ENCODE results near the gene HSP90AA1. TPM values are rescaled to one million over a fixed set of nuclear protein-coding genes. Genes with fewer than 3 reads are reported as not detected.

The HSP90AA1 gene
- total and polyA plus RNA-seq, 2 donors (not counting 1 experiment from before 2014, with no cell fraction given), result 190 to 222 TPM

DNA sequence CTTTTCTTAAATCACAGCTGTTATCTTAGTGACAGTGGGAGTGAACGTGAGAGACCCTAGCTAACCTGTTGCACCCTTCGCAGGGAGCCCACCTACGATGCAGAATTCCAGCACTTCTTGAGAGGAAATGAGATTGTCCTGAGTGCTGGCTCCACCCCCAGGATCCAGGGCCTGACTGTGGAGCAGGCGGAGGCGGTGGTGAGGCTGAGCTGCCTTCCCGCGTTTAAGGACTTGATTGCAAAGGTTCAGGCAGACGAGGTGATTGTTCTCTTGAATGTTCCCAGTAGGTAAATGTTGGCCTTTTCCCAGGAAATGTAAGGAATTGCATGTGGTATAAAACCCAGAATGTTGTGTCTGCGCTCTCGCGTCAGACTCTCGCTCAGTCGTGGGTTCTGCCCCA is 46.7 kb downstream of the HSP90AA1 start:
- no peaks in the 10 kb centered on the region for H3K9me3 ChIP-seq (ENCODE audit: control extremely low read depth in 1 of 3, control insufficient read depth in 2 of 3, insufficient read depth in 1 of 3, low read length in 2 of 3)
- no peaks in the 10 kb centered on the region for H3K4me1 Mint-ChIP-seq
- H3K4me3 ChIP-seq (ENCODE audit: control extremely low read depth in 1 of 5, extremely low read depth in 1 of 5, insufficient read depth in 1 of 5, low read depth in 2 of 5, low read length in 4 of 5), result no peak overlapping the region
- intact Hi-C loops (cut with micrococcal nuclease), result no loop called here
- CTCF ChIA-PET, result interaction anchor here (1.1 kb wide), 1 partner anchor 56 kb away, joined by 3 read pairs; no protein-coding TSS in a partner anchor
- H3K27ac ChIP-seq (ENCODE audit: low read length in 2 of 2), result no peak overlapping the region
- TF ChIP-seq EZH2 (IDR thresholded peaks at IDR 0.05; ENCODE audit: borderline replicate concordance, insufficient read depth, low read depth, low read length, poor library complexity, severe bottlenecking) (no peak), CTCF (IDR thresholded peaks at IDR 0.05) (no peak)
- no peaks in the 10 kb centered on the region for H3K4me1 ChIP-seq (ENCODE audit: control insufficient read depth in 2 of 2, insufficient read depth in 2 of 2, low read length in 2 of 2)
- ATAC-seq (ENCODE audit: low read depth), result no peak
- POLR2A ChIA-PET, result no interaction called here
- H3K9me3 Mint-ChIP-seq (ENCODE audit: insufficient read depth), result no peaks in the 10 kb centered on the region
- no peak overlapping the region for H3K4me2 ChIP-seq (replicated peaks; ENCODE audit: low read depth, low read length, poor library complexity, severe bottlenecking)
- H3K4me3 Mint-ChIP-seq, result no peak overlapping the region
- no peaks in the 10 kb centered on the region for H4K20me1 ChIP-seq (ENCODE audit: control insufficient read depth, insufficient read depth, low read length, poor library complexity, severe bottlenecking)
- H3K27ac Mint-ChIP-seq, result no peak overlapping the region
- H3K9ac ChIP-seq (ENCODE audit: low read length), result no peak overlapping the region
- WGBS (ENCODE audit: insufficient coverage), result over 99% methylated on average over 13 of the region's 13 CpGs
- H2AFZ ChIP-seq (ENCODE audit: insufficient read depth, low read depth, low read length, poor library complexity, severe bottlenecking), result no peak overlapping the region
- H3K79me2 ChIP-seq (ENCODE audit: control insufficient read depth, insufficient read depth, low read length), result no peaks in the 10 kb centered on the region
- H3K36me3 ChIP-seq (replicated peaks in 1 of 2; ENCODE audit: control extremely low read depth in 1 of 2, control insufficient read depth in 1 of 2, extremely low read depth in 1 of 2, insufficient read depth in 2 of 2, low read length in 1 of 2), result peaks cover 3 to 87% of the 10 kb centered on the region in 2 experiments
- no peaks in the 10 kb centered on the region for H3K27me3 Mint-ChIP-seq
- no peaks in the 10 kb centered on the region for H3K27me3 ChIP-seq (replicated peaks in 1 of 4; ENCODE audit: control extremely low read depth in 1 of 4, control insufficient read depth in 3 of 4, insufficient read depth in 4 of 4, low read length in 3 of 4)
- no peak for DNase-seq

GRCh38 chr14:102039157-102039556 is 47.7 kb downstream of the HSP90AA1 start:
- Mint-ChIP-seq H3K27ac (no peak overlapping the region), H3K9me3 (ENCODE audit: insufficient read depth) (no peaks in the 10 kb centered on the region), H3K4me3 (no peak overlapping the region), H3K4me1 (no peaks in the 10 kb centered on the region), H3K27me3 (no peaks in the 10 kb centered on the region)
- DNase-seq, result no peak
- Histone ChIP-seq H4K20me1 (ENCODE audit: control insufficient read depth, insufficient read depth, low read length, poor library complexity, severe bottlenecking) (no peaks in the 10 kb centered on the region), H3K4me1 (ENCODE audit: control insufficient read depth in 2 of 2, insufficient read depth in 2 of 2, low read length in 2 of 2) (no peaks in the 10 kb centered on the region), H3K4me2 (replicated peaks; ENCODE audit: low read depth, low read length, poor library complexity, severe bottlenecking) (no peak overlapping the region), H3K36me3 (replicated peaks in 1 of 2; ENCODE audit: control extremely low read depth in 1 of 2, control insufficient read depth in 1 of 2, extremely low read depth in 1 of 2, insufficient read depth in 2 of 2, low read length in 1 of 2) (peaks cover 3 to 87% of the 10 kb centered on the region in 2 experiments), H2AFZ (ENCODE audit: insufficient read depth, low read depth, low read length, poor library complexity, severe bottlenecking) (no peak overlapping the region), H3K9me3 (ENCODE audit: control extremely low read depth in 1 of 3, control insufficient read depth in 2 of 3, insufficient read depth in 1 of 3, low read length in 2 of 3) (no peaks in the 10 kb centered on the region), H3K4me3 (ENCODE audit: control extremely low read depth in 1 of 5, extremely low read depth in 1 of 5, insufficient read depth in 1 of 5, low read depth in 2 of 5, low read length in 4 of 5) (no peak overlapping the region), H3K9ac (ENCODE audit: low read length) (no peak overlapping the region), H3K27me3 (replicated peaks in 1 of 4; ENCODE audit: control extremely low read depth in 1 of 4, control insufficient read depth in 3 of 4, insufficient read depth in 4 of 4, low read length in 3 of 4) (no peaks in the 10 kb centered on the region), H3K27ac (ENCODE audit: low read length in 2 of 2) (no peak overlapping the region), H3K79me2 (ENCODE audit: control insufficient read depth, insufficient read depth, low read length) (no peaks in the 10 kb centered on the region)
- ChIA-PET CTCF (no interaction called here), POLR2A (no interaction called here)
- WGBS (ENCODE audit: insufficient coverage), result 98% methylated on average over 16 of the region's 16 CpGs
- intact Hi-C loops (cut with micrococcal nuclease), result no loop called here
- no peak for TF ChIP-seq EZH2 (IDR thresholded peaks at IDR 0.05; ENCODE audit: borderline replicate concordance, insufficient read depth, low read depth, low read length, poor library complexity, severe bottlenecking)
- no peak for ATAC-seq (ENCODE audit: low read depth)

All from B cell (primary cell).